ENCODE data around the gene PRPF19. TPM values are rescaled to one million over a fixed set of nuclear protein-coding genes. Genes with fewer than 3 reads are reported as not detected.

Gene PRPF19
- total and polyA plus RNA-seq, 9 of the 15 experiments (the other 6 are each of a cell fraction or from before 2014, with no cell fraction given): 9.4 to 212 (median 73.2) TPM

DNA sequence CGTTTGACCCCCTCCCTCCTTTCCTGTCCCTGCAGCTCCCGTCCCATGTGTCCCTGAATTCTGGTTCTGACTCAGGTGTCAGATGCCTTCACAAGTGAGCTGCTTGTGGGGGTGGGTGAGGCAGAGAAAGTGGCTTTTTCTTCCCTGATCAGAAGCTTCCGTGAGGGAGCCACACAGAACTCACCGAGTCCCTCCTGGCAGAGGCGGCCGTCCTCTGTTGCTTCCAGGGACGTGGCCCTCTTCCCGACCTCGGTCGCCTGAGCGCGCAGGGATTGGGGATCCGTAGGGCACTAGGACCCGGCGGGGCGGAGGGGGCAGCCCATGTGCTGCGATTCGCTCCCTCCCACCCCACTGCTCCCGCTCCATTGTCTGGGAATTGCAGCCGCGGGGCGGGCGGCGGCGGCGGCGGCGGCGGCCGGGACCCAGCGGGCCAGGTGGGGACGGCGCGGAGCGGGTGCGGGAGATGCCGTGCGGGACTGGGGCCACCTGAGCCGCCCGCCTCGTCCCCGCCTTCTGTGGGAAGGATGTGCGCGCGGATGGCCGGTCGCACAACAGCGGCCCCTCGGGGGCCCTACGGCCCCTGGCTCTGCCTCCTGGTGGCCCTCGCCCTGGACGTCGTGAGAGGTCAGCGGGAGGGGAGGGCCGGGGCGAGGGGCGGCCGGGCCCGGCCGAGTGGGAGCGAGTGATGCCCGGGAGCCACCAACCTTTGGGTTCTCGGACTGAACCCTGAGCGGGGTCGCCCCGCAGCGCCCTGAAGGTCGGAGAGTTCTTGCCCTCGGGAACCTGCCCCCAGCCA lies 17.9 kb upstream of the PRPF19 start, which contains the start of gene TMEM132A:
Gene TMEM132A, plus strand, starts transcription at position 351 of the 796 bp plus-strand sequence. Its CDS starts 174 bp downstream, at position 525.
- intact Hi-C loops (cut with micrococcal nuclease): no loop called here
- no TSS peak for BruUV-seq (replicated peaks)
- Histone ChIP-seq H3K4me2 (ENCODE audit: insufficient read depth, low read length) (no peak within 1 kb of the TSS; the same call in 1 of the 2 replicates), H3K27ac (ENCODE audit: extremely low read depth, low read depth, low read length) (no peak within 1 kb of the TSS), H3K4me1 (replicated peaks in 1 of 2; ENCODE audit: control insufficient read depth in 2 of 2, insufficient read depth in 2 of 2, low read length in 2 of 2) (peaks cover 0 to 22% of the 10 kb centered on the region in 2 experiments; a peak in 3 of 5 replicates), H3K36me3 (ENCODE audit: control insufficient read depth, insufficient read depth, low read length) (peaks cover 39% of the 10 kb centered on the region), H3K9me1 (ENCODE audit: control insufficient read depth, insufficient read depth, low read length) (no peaks in the 10 kb centered on the region), H2AFZ (ENCODE audit: low read depth, low read length) (0 out of 2 replicates have a peak within 1 kb of the TSS, but pooled peaks have one; percentile 0), H3K27me3 (ENCODE audit: control insufficient read depth in 2 of 2, insufficient read depth in 2 of 2, low read length in 2 of 2) (peaks cover 37 to 48% of the 10 kb centered on the region in 2 experiments), H4K20me1 (replicated peaks; ENCODE audit: control insufficient read depth, insufficient read depth, low read length) (peaks cover 4% of the 10 kb centered on the region; the same call in 1 of the 2 replicates), H3K79me2 (ENCODE audit: control insufficient read depth, insufficient read depth, low read length) (peaks cover 3% of the 10 kb centered on the region; the same call in 1 of the 3 replicates), H3K4me3 (peak within 1 kb of the TSS; percentile 39), H3K9ac (ENCODE audit: insufficient read depth in 1 of 2, low read depth in 2 of 2, low read length in 2 of 2) (peak within 1 kb of the TSS in 1 of 2 experiments; percentile 76; a peak in 2 of 4 replicates), H3K9me3 (replicated peaks; ENCODE audit: control insufficient read depth, insufficient read depth, low read depth, low read length) (no peaks in the 10 kb centered on the region)
- WGBS (ENCODE audit: insufficient coverage, low coverage, missing lambda C conversion rate): 3% methylated on average over 32 of the region's 69 CpGs
- ChIA-PET POLR2A (interaction anchor here (0.9 to 1.6 kb wide), 4 partner anchors 9 to 22 kb away, joined by 3 to 7 read pairs (median 6); no protein-coding TSS in a partner anchor), CTCF (ENCODE audit: low intra/inter-chr PET ratio) (no interaction called here)
- in situ Hi-C loops (cut with MboI): no loop called here
- FAIRE-seq (no peak), ATAC-seq (peak; percentile 82), DNase-seq (ENCODE audit: extremely low read depth in 1 of 4, low spot score in 3 of 4) (peak; percentile 50 to 86 (median 78))
- TF ChIP-seq SMAD4 (CRISPR knock-in tag; conservative IDR thresholded peaks at IDR 0.05) (0 out of 2 replicates have a peak, but pooled peaks have one; percentile 29), SP1 (CRISPR knock-in tag; IDR thresholded peaks at IDR 0.05) (0 out of 2 replicates have a peak, but pooled peaks have one; percentile 20), GATAD2B (IDR thresholded peaks at IDR 0.05; ENCODE audit: borderline replicate concordance) (0 out of 2 replicates have a peak, but pooled peaks have one; percentile 34)
- TF ChIP-seq, protein P1, sequence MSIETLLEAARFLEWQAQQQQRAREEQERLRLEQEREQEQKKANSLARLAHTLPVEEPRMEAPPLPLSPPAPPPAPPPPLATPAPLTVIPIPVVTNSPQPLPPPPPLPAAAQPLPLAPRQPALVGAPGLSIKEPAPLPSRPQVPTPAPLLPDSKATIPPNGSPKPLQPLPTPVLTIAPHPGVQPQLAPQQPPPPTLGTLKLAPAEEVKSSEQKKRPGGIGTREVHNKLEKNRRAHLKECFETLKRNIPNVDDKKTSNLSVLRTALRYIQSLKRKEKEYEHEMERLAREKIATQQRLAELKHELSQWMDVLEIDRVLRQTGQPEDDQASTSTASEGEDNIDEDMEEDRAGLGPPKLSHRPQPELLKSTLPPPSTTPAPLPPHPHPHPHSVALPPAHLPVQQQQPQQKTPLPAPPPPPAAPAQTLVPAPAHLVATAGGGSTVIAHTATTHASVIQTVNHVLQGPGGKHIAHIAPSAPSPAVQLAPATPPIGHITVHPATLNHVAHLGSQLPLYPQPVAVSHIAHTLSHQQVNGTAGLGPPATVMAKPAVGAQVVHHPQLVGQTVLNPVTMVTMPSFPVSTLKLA (conservative IDR thresholded peaks at IDR 0.05): peak in 1 of 2 experiments; percentile 46; a peak in 1 of 4 replicates
- TF ChIP-seq, protein P2, sequence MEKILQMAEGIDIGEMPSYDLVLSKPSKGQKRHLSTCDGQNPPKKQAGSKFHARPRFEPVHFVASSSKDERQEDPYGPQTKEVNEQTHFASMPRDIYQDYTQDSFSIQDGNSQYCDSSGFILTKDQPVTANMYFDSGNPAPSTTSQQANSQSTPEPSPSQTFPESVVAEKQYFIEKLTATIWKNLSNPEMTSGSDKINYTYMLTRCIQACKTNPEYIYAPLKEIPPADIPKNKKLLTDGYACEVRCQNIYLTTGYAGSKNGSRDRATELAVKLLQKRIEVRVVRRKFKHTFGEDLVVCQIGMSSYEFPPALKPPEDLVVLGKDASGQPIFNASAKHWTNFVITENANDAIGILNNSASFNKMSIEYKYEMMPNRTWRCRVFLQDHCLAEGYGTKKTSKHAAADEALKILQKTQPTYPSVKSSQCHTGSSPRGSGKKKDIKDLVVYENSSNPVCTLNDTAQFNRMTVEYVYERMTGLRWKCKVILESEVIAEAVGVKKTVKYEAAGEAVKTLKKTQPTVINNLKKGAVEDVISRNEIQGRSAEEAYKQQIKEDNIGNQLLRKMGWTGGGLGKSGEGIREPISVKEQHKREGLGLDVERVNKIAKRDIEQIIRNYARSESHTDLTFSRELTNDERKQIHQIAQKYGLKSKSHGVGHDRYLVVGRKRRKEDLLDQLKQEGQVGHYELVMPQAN (IDR thresholded peaks at IDR 0.05; ENCODE audit: borderline replicate concordance): no peak
- TF ChIP-seq, protein P3, sequence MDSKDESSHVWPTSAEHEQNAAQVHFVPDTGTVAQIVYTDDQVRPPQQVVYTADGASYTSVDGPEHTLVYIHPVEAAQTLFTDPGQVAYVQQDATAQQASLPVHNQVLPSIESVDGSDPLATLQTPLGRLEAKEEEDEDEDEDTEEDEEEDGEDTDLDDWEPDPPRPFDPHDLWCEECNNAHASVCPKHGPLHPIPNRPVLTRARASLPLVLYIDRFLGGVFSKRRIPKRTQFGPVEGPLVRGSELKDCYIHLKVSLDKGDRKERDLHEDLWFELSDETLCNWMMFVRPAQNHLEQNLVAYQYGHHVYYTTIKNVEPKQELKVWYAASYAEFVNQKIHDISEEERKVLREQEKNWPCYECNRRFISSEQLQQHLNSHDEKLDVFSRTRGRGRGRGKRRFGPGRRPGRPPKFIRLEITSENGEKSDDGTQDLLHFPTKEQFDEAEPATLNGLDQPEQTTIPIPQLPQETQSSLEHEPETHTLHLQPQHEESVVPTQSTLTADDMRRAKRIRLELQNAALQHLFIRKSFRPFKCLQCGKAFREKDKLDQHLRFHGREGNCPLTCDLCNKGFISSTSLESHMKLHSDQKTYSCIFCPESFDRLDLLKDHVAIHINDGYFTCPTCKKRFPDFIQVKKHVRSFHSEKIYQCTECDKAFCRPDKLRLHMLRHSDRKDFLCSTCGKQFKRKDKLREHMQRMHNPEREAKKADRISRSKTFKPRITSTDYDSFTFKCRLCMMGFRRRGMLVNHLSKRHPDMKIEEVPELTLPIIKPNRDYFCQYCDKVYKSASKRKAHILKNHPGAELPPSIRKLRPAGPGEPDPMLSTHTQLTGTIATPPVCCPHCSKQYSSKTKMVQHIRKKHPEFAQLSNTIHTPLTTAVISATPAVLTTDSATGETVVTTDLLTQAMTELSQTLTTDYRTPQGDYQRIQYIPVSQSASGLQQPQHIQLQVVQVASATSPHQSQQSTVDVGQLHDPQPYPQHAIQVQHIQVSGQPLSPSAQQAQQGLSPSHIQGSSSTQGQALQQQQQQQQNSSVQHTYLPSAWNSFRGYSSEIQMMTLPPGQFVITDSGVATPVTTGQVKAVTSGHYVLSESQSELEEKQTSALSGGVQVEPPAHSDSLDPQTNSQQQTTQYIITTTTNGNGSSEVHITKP (IDR thresholded peaks at IDR 0.05; ENCODE audit: partially characterized antibody): peak; percentile 68
- TF ChIP-seq, protein P4, sequence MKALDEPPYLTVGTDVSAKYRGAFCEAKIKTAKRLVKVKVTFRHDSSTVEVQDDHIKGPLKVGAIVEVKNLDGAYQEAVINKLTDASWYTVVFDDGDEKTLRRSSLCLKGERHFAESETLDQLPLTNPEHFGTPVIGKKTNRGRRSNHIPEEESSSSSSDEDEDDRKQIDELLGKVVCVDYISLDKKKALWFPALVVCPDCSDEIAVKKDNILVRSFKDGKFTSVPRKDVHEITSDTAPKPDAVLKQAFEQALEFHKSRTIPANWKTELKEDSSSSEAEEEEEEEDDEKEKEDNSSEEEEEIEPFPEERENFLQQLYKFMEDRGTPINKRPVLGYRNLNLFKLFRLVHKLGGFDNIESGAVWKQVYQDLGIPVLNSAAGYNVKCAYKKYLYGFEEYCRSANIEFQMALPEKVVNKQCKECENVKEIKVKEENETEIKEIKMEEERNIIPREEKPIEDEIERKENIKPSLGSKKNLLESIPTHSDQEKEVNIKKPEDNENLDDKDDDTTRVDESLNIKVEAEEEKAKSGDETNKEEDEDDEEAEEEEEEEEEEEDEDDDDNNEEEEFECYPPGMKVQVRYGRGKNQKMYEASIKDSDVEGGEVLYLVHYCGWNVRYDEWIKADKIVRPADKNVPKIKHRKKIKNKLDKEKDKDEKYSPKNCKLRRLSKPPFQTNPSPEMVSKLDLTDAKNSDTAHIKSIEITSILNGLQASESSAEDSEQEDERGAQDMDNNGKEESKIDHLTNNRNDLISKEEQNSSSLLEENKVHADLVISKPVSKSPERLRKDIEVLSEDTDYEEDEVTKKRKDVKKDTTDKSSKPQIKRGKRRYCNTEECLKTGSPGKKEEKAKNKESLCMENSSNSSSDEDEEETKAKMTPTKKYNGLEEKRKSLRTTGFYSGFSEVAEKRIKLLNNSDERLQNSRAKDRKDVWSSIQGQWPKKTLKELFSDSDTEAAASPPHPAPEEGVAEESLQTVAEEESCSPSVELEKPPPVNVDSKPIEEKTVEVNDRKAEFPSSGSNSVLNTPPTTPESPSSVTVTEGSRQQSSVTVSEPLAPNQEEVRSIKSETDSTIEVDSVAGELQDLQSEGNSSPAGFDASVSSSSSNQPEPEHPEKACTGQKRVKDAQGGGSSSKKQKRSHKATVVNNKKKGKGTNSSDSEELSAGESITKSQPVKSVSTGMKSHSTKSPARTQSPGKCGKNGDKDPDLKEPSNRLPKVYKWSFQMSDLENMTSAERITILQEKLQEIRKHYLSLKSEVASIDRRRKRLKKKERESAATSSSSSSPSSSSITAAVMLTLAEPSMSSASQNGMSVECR (CRISPR knock-in tag; IDR thresholded peaks at IDR 0.05): no peak
